GM12873 (cell line): ENCODE results near the gene NFILZ.

Experiments used
- CTCF ChIP-seq: IDR thresholded peaks from 2 replicates; pipeline ENCODE4 v1.5.1; 2012; ENCODE audit warnings: low read depth, mild to moderate bottlenecking, moderate library complexity, low read length, control low read depth; ENCODE audit not compliant: insufficient read depth; ENCODE audit errors: missing control alignments

The NFILZ gene

GRCh38 chr19:8618751-8619150 is 11.7 kb upstream of the NFILZ start:
- no peak for TF ChIP-seq CTCF

- TF ChIP-seq CTCF, result peak; percentile 21
Measured at GRCh38 chr19:8622886-8623285, 7.5 kb upstream of the NFILZ start.

- TF ChIP-seq CTCF, result no peak
Measured at GRCh38 chr19:8626842-8627241, 3.6 kb upstream of the NFILZ start.

GRCh38 chr19:8629184-8629583 is 1.2 kb upstream of the NFILZ start:
- no peak for TF ChIP-seq CTCF

- TF ChIP-seq CTCF, result no peak
Measured at GRCh38 chr19:8630796-8631424, 477 bp downstream of the NFILZ start.

GRCh38 chr19:8631425-8631819 is 989 bp downstream of the NFILZ start:
- no peak for TF ChIP-seq CTCF

- no peak for TF ChIP-seq CTCF
Measured at GRCh38 chr19:8635422-8635821, 5.0 kb downstream of the NFILZ start.
